GM21423 (cell line): ENCODE results near the gene HIPK2.
"Not testable (repeated sequence)": the region's sequence is repeated elsewhere in the genome, so short reads cannot be mapped to it uniquely, and the experiment has no call there.

Experiments
- ATAC-seq: cut with Tn5 transposase; IDR thresholded peaks from one replicate; pipeline ENCODE4 v1.9.1; 2021; ENCODE audit warnings: mild to moderate bottlenecking, moderate library complexity; ENCODE audit not compliant: unreplicated experiment

HIPK2 gene

GRCh38 chr7:139557857-139558581 lies 219.8 kb downstream of the HIPK2 start:
- ATAC-seq: no peak

- not testable (repeated sequence) for ATAC-seq
Measured at GRCh38 chr7:139553991-139554700, 223.7 kb downstream of the HIPK2 start.

DNA sequence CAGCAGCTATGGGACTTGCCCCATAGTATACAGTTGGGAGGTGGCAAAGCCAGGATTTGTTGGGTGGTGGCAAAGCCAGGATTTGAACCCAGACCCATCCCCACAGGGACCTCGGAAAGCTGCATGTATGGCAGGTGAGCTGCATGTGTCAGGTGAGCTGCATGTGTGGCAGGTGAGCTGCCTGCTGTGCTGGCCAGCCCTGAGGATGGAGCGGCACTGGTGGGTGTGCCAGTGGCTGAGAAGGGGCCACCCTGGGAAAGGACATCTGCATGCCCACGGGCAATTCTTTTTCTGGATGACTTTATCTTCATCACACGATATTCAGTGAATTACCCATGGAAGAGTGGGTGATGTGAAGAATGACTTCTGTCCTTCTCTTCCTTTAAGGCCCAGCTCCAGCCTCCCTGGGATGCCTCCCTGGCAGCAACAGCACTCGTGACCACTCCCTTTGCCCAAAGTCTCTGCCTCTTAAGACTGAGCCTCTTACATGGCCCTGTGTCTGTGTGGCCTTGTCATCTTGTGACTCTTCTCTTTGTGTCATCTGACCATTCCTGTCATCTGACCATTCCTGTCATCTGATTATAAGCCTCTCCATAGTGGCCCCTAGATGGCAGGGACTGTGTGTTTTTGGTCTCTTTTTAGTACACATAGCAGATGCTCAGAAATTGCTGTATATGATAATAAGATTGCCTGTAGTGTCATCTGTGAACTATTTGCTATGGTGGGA lies 229.3 kb downstream of the HIPK2 start:
- ATAC-seq: no peak

- no peak for ATAC-seq
Measured at GRCh38 chr7:139544645-139545044, 233.2 kb downstream of the HIPK2 start.

GRCh38 chr7:139543801-139544603 lies 233.8 kb downstream of the HIPK2 start:
- no peak for ATAC-seq

- no peak for ATAC-seq
Measured at GRCh38 chr7:139542308-139543151, 235.3 kb downstream of the HIPK2 start.

GRCh38 chr7:139541600-139542307 lies 236.0 kb downstream of the HIPK2 start:
- no peak for ATAC-seq

- no peak for ATAC-seq
Measured at GRCh38 chr7:139540203-139540602, 237.6 kb downstream of the HIPK2 start.

DNA sequence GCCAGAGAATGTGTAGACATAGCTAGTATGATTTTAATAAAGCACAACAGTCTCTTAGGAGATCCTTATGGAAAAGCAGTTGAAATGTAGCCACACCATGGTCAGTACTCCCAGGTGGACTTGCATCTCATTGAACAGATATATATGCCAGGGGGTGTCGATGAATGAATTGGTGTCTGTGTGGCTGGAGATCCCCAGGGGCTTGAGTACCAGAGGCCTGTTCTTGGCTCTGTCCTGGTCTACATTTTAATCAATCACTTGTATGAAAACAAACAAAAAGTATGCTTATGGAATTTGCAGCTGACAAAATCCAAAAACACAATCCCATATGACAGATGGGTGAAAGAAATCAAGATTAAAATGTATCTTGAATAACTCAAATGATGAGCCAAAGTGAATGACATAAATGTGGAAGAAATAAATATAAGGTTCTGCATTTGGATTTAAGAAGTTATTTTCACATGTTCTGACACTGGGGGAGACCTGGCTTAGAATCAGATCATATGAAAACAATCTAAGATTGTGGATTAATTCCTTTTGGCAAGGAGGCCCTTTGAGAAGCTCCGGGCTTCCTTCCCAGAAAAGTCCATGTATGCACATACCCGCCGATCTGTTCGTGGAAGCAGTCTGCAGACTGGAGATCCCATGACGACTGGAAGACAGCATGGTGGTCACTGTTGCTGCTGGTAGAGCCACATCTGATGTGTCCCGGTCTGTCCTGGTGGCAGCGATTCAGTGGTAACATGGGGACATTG lies 238.7 kb downstream of the HIPK2 start:
- no peak for ATAC-seq

DNA sequence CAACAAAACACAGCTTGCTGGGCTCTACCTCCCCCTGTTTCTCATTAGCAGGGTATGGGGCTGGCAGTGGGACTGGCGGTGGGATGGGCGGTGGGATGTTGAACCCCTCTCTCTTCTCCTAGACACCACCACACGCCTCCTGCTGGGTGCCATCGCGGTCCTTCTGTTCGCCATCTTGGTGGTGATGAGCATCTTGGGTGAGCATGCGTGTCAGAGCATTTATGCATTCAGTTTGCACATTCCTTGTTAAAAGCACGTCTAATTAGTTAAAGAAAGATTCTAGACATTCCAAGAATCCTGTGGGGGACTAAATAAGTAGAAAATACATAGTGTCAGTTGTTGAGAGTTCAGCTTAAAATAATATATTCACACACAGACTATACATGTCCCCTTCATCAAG lies 241.6 kb downstream of the HIPK2 start:
- no peak for ATAC-seq

GRCh38 chr7:139534966-139535651 lies 242.7 kb downstream of the HIPK2 start:
- no peak for ATAC-seq

- ATAC-seq: no peak
Measured at GRCh38 chr7:139534096-139534495, 243.7 kb downstream of the HIPK2 start.

DNA sequence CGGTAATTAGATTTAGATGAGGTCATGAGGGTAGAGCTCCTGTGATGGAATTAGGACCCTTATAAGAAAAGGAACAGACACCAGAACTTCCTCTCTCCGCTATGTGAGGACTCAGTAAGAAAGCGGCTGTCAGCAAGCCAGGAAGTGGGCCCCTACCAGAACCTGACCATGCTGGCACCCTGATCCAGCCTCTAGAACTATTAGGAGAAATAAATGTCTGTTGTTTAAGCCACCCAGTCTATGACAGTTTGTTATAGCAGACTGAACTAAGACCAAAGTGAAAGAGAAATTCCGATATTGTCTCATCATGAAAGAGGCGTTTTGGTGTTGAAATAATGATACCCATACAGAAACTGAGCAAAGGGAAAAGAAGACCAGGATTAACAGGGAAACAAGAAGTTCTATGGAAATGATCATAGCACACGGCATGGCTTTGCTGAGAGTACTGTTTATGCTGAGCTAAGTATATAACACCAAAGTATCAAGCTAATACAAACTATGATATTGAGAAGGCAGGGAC lies 245.1 kb downstream of the HIPK2 start:
- no peak for ATAC-seq

GRCh38 chr7:139531094-139531493 lies 246.7 kb downstream of the HIPK2 start:
- ATAC-seq: no peak

DNA sequence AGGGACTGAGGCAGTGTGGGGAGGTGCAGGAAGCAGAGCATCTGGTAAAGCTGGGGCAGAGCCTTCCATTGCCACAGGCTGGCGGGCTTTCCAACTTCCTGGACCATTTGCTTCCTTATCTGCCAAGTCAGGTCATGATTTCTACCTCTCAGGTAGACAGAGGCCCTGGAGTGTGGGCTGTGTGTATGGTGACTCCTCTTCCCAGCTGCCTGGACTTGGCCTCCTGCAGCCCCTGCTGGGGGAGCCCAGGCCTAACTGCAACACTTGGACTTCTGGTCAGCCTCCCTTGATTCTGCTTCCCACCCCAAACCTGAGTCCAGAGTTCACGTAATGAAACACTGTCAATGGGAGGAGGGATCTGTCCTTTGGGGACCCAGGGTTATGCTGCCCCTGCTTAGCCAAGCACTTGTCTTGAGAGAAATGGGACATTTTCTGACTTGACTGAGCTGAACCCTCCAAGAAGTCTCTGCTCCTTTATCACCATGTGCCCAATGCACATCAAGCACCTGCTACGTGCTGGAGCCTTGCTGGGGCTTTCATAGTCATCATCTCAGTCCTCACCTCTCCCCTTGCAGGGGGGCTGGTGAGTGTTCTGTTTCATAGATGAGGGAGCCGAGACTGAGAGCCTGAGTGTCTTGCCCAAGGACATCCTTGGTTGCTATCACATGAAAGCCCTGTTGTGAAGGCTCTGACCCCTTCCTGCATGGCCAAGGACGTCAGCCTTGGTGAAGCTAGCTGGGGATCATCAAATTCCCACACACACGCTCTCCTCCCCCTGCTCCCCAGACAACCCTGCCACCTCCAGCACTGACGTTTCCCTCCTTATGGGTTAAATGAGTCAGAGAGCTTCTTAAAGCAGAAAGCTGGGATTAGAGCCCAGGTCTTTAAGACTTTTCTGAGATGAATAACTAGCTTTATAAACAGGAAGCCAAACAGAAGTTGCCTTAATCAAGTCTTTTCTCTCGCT lies 250.9 kb downstream of the HIPK2 start:
- ATAC-seq: no peak

GRCh38 chr7:139525750-139526149 lies 252.0 kb downstream of the HIPK2 start:
- ATAC-seq: no peak

DNA sequence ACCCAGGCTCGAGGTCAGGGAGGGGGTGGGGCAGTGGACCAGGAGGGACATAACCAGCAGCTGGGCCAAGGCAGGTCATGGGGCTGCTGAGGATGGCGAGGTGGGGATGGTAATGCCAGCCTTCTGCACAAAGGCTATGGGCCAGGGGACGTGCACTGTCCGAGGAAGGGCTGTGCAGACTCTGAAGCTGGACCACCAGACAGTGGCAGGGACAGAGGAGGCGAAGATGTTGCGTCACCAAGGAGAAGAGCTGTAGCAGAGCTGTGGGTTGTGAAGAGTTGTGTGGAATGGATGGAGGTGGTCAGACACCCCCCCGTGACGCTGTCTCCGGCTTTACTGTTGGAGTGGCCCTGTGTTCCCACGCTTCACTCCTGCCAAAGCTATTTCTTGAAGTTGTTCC lies 252.6 kb downstream of the HIPK2 start:
- no peak for ATAC-seq
